Cardiac fibroblast (primary cell): ENCODE results near the gene ADA.

Experiments
- DNase-seq, 2 donors: peaks; one replicate each; pipeline versions ENCODE4 v3.0.0 to v3.0.0-alpha.2; 2010; ENCODE audit warnings: low read depth in 2 of 2
- H3K4me3 ChIP-seq, 2 donors: replicated peaks in 1 of 2; 1 replicate in 1 of 2; 2 replicates in 1 of 2; pipeline ENCODE4 v1.5.1; 2011; ENCODE audit warnings: low read depth in 2 of 2, low read length in 2 of 2, mild to moderate bottlenecking in 2 of 2, moderate library complexity in 1 of 2
- TF ChIP-seq, protein P1 (sequence below): IDR thresholded peaks from one replicate; pipeline ENCODE4 v1.5.1; 2011; ENCODE audit warnings: low read depth, mild to moderate bottlenecking, low read length, inconsistent platforms

Gene ADA

DNA sequence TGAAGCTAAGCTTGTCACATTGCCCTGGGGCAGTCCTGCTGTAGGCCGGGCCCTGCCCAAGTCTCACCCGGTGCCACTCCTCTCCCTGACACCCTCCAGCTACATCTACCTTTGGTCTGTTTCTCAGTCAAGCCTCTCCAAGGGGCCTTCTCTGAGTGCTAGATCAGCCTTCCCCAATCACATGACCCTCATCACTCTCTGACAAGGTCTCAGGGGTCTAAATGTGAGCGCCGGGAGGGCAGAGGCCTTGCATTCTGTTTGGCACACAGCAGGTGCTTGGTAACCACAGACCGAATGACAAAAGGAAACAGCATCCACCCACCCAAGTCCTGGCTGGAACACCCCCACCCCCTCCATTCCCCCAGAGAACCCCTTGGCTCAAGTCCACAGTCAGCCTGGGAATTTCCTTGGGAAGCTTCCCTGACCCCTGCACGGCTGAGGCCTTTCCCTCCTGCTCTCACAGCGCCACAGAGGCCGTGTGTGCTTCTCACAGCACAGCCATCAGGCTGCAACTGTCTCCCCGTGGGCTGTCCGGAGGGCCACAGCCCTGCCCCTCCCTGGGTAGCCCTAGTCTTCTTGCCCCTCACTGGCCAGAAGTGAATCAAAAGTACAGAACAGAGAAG is 36.2 kb downstream of the ADA start:
- TF ChIP-seq, protein P1, sequence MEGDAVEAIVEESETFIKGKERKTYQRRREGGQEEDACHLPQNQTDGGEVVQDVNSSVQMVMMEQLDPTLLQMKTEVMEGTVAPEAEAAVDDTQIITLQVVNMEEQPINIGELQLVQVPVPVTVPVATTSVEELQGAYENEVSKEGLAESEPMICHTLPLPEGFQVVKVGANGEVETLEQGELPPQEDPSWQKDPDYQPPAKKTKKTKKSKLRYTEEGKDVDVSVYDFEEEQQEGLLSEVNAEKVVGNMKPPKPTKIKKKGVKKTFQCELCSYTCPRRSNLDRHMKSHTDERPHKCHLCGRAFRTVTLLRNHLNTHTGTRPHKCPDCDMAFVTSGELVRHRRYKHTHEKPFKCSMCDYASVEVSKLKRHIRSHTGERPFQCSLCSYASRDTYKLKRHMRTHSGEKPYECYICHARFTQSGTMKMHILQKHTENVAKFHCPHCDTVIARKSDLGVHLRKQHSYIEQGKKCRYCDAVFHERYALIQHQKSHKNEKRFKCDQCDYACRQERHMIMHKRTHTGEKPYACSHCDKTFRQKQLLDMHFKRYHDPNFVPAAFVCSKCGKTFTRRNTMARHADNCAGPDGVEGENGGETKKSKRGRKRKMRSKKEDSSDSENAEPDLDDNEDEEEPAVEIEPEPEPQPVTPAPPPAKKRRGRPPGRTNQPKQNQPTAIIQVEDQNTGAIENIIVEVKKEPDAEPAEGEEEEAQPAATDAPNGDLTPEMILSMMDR, result no peak
- peak in 1 of 2 donors; percentile 59 for DNase-seq
- H3K4me3 ChIP-seq, result no peak overlapping the region

DNA sequence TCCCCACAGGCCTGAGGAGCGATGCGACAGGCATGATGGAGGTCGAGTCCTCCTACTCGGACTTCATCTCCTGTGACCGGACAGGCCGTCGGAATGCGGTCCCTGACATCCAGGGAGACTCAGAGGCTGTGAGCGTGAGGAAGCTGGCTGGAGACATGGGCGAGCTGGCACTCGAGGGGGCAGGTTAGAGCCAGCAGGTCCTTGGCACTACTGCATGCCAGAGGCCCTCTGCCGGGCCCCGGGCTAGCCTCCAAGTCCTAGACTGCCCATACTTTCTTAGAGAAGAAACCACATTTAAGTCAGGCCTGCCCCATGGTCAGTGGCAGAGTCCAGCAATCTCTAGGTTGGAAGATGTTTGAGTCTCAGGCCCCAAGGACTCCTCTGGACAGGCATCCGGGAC is 37.0 kb downstream of the ADA start:
- H3K4me3 ChIP-seq, result no peak overlapping the region
- DNase-seq, result no peak
- TF ChIP-seq, protein P1, result no peak

DNA sequence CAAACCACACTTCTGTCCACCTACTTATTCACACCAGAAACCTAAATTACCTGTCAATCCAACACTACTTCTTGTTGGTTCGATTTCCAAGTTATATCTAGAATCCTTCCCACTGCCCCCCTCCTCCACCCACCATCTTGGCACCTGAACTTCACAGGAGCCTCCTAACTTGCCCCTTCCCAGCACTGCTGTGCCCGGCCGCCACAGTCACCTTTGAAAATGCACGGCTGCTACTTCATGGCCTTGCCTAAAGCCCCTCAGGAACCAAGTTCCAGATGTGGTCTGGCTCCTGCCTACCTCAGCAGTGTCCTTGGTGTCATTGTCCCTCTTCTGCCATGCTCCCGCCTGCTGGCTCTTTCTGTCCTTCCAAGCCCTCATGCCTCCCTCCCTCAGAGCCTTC is 37.9 kb downstream of the ADA start:
- TF ChIP-seq, protein P1, result no peak
- no peak for DNase-seq

DNA sequence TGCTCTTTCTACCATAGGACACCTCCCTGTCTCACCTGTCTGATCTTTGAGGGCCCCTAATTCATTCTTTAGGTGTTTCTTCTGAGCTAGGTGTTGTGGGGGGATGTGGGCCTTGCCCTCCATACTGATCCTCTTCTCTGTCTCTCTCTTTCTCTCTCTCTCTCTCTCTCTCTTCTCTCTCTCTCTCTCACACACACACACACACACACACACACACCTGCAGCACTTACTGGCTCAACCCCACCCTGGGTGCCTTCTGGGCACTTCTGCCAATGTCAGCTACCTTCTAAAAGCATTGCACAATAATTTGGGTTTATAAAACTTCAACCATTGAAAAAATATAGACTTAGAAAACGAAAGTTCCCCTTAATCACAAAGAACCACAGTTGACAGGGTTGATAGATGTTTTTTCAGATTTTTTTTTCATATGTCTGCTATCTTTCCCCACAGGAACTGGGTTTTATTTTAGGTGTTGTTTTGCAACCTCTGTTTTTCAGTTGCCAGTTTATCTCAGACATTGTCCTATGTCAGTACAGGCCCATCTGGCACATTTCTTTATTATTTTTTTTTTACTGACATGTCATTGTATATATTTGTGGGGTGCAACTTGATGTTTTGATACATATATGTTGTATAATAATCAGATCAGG is 41.1 kb downstream of the ADA start:
- DNase-seq, result no peak
- H3K4me3 ChIP-seq, result no peak overlapping the region

More for the DNA sequence above, 37.9 kb downstream of the ADA start:
- no peak overlapping the region for H3K4me3 ChIP-seq

DNA sequence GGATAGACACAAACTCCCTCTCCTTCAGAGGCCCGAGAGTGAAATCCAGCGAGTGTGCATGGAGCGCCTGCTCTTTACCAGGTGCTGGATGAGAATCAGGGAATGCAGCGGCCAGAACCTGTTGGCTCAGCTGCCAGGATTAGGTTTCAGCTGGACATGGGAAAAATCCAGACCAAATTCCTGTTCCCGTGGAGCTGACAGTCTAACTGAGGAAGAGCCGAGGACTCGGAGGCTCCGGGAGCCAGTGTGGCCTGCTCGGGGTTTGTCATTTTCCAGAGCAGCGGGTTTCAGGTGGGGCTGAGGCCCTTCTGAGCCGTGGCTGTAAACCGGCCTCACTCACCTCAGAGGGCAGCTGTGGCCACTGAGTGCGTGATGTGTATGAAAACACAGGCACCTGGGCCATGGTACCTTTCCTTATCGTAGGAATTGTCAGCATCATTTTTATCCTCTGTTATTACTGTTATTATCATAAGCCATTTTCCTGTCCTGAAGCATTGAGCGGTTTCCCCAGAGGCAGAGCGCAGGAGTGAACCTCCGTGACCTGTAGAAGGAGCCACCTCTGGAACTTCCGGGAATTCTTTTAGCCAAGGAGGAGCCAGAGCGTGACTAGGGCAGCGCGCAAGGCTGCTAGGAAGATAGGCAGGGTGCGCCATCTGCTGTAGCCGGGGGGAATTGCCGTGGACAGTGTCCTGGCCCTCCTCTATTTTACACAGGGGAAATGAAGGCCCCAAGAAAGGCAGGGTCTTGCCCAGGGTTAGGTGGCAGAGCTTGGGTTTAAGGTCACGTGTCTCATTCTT is 41.8 kb downstream of the ADA start:
- TF ChIP-seq, protein P1, result peak; percentile 98
- no peak overlapping the region for H3K4me3 ChIP-seq
- peak; percentile 89 to 91 for DNase-seq

More for the DNA sequence above, 41.1 kb downstream of the ADA start:
- TF ChIP-seq, protein P1, result no peak

DNA sequence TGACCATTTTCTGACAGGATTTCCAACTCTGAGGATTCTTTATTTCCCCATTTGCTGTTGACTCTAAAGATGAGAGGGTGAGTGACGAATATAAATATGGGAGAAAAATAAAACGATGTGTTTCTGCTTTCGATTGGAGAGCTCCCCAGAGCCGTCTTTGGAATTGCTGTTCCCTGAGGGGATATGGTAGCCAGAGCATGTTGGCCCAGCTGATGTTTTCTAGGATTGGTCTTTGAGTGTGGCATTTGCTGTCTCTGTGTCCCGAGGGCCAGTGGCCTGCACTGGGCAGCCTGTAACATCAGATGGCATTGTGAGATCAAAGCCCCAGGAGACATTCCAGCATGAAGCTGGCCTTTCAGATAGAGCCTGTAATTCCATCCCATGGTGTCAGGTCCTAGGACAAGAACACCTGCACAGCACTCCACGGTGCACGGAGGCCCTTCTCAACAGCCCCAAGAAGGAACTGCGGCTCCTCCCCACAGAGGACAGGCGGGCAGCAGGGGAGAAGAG is 42.4 kb downstream of the ADA start:
- DNase-seq, result no peak
- H3K4me3 ChIP-seq, result no peak overlapping the region
- TF ChIP-seq, protein P1, result no peak
